EH (cell line): ENCODE measurements around the gene RMI2.

Experiments
- DNase-seq: peaks from one replicate; pipeline ENCODE4 v3.0.0-alpha.2; 2015; ENCODE audit warnings: low read depth

RMI2 gene

DNA sequence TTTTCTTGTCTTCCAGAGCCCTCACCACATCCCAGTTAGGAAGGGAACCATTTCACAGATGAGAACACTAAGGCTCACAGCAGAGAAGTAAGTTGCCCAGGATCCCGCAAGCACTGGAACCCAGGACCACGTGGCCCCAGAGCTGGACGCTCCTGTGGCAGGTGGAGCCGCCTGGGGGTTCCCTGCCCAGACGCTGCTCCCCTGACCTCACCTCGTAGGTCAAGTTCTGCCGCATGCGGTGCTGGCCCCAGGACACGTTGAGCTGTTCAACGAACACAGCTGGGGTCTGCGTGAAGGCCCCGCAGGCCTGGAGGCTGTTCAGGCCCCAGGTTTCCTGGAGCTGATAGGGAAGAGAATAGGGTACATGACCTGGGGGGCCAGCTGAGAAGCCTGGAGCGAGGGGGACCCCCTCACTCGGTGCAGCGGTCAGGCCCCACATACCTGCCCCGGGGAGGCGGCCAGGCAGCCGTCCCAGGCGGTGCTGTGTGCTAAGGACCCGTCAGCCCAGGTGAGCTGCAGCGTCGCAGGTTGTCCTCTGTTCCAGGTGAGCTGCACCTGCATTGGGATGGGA, 54.1 kb downstream of the RMI2 start:
- DNase-seq: no peak

DNA sequence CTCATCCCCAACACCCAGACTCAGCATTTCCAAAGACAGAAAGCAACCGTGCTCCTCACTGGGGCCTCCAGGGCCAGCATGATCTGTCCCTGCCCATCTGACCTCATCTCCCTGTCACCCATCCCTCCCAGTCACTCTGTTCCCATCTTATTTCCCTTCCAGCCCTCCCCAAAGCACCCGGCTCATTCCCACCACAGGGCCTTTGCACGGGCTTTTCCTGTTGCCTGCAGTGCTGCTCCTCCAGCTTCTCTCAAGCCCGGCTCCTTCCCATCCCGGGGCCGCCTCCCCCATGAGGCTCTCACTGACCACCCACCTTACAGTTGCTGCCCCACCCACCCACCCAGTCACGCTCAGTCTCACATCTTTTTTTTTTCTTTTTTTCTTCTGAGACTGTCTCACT, 54.8 kb downstream of the RMI2 start:
- no peak for DNase-seq
